HG03039 (cell line): ENCODE measurements around the gene DIAPH1.

Experiments used
- ATAC-seq: cut with Tn5 transposase; IDR thresholded peaks from one replicate; pipeline ENCODE4 v1.9.1; 2021; ENCODE audit warnings: mild to moderate bottlenecking, moderate library complexity; ENCODE audit not compliant: unreplicated experiment

DIAPH1 gene

DNA sequence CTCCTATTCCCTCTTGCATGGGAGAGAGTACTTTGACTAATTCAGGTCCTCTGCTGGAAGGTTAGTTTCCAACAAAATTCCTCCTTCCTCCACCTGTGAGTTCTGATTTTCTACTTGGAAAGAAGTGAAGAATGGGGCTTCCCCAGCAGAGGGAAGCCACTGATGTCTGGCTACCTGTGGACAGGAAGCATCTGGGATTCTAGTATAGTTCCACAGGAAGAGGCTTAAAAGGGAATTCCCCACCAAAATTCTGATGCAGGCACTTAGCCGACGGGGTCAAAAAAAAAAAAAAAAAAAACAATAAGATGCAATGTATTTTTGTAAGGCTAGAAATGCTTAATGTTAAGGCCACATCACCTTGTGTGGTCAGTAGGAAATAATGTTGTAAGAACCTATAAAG is 96.5 kb downstream of the DIAPH1 start:
- no peak for ATAC-seq

- no peak for ATAC-seq
Measured at GRCh38 chr5:141521244-141521781, 97.5 kb downstream of the DIAPH1 start.

- ATAC-seq, result no peak
Measured at GRCh38 chr5:141519605-141520565, 98.9 kb downstream of the DIAPH1 start.

GRCh38 chr5:141518618-141519015 is 100.2 kb downstream of the DIAPH1 start:
- ATAC-seq, result no peak

GRCh38 chr5:141517880-141518617 is 100.8 kb downstream of the DIAPH1 start:
- no peak for ATAC-seq

DNA sequence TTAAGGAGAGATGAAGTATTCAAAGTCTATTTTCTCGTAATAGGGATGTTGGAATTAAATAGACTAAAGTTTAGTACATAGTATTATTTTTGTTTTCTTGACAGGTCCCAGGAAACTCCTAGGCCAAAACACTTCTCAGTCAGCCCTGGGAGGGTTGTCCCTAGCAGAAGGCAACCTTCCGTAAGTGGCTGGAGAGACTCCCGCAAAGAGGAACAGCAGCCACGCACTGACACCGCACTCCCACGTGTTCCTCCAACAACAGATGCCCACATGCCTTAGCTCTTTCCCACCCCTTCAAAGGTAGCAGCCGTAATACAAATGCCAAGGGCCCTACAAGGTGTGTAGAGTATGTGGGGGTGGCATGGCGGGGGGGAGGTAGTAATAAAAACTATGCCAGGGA is 101.5 kb downstream of the DIAPH1 start:
- ATAC-seq, result no peak

DNA sequence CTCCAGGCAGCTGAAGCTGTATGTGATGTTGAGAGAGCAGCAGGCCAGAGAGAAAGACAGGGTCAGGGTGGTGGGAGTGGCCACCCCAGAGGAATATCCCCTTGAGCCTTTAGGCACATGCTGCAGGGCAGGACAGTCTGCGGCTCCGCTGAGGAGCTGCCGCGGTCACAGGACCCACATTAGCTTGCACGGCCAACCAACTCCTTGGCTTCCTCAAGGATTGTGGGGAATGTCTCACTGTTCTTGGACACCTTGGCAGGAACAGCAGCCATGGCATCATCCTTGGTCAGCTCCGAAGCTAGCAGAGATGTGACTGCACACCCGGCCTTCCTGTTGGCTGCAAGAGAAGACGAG is 102.2 kb downstream of the DIAPH1 start:
- no peak for ATAC-seq

DNA sequence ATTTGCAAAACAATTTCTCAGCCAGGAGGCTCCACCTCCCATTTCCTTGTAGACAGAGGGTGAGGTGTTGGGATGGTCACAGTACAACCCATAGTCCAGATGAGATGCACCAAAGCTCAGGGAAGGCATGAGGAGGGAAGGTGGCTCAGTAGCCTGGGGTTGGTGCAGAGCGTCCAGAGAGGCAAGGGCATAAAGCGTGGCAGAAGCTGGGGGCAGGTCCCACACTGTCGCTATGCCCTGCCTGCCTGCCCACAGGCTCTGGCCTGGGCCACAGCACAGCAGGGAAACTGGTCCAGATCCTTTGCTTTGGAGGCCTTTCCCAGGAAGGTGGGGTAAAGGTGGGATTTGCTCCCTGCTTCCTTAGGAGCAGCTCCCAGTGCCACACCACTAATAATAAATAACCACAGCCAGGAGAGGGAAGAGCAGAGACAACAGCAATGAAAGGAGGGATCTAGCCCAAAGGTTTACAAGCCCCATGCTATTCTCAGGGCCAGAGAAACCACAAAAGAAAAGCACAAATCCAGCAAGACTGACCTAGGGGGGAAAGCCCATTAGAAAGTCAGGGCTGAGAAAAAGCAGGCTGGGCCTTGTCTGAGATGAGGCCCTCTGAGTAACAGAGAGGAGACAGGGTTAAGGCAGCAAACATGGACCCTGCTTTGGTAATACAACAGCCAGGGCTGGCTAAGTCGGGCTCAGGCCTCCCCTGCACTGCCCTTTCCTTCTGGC is 102.7 kb downstream of the DIAPH1 start:
- no peak for ATAC-seq

DNA sequence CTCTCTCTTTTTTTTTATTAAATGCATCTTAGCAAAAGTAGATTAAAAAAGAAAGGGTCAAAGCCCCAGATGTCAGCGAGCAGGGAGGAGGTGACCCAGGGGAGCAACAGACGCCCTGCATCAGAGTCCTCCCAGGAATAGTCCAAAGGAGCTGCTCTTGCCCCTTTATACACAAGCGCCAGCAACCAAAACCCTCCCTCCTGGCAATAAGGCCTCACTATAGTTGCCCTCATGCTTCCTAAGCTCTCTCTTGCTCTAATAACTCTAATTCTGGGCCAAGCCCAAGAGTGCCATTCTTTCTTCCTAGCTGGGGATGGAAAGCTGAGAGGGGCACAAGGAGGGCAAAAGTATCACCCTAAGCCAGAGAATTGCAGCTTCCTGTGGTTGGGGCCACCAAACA is 103.7 kb downstream of the DIAPH1 start:
- ATAC-seq, result no peak

DNA sequence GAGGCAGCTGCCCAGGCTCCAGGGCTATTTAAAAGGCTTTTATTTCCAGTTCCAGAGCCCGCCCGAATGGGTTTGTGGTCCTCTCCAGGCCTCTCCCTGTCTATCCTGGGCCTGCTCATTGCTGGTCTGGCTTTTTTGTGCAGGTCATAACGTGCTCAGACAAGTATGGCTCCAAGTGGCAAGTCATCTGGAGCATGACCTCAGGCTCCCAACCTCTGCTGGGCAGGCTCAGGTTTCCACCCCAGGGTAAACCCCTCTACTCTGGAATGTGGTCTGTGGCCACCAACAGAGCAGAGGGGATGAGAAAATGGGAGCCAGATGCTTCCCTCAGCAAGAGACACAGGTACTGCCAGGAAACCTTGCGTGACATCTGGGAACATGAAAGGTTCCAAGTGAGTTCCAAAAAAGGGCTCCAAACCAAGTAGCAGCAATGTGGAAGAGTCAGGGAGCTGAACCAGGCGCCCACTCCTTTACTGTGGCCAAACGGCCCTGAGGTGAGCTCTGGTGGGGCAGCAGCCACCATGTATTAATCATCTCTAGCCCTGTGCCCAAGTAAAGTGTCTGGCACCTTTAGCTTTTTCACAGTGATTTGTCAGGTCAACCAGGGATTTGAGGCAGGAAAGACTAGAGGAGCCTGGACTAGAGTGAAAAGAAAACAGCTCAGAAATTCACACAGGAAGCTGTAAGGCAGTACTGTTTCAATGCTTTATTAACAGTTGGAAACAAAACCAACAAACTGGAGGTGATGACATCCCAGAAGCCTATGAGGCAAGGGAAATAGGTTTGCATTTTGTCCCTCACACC is 104.3 kb downstream of the DIAPH1 start:
- ATAC-seq, result peak; percentile 25

- peak; percentile 24 for ATAC-seq
Measured at GRCh38 chr5:141513627-141514329, 105.0 kb downstream of the DIAPH1 start.

DNA sequence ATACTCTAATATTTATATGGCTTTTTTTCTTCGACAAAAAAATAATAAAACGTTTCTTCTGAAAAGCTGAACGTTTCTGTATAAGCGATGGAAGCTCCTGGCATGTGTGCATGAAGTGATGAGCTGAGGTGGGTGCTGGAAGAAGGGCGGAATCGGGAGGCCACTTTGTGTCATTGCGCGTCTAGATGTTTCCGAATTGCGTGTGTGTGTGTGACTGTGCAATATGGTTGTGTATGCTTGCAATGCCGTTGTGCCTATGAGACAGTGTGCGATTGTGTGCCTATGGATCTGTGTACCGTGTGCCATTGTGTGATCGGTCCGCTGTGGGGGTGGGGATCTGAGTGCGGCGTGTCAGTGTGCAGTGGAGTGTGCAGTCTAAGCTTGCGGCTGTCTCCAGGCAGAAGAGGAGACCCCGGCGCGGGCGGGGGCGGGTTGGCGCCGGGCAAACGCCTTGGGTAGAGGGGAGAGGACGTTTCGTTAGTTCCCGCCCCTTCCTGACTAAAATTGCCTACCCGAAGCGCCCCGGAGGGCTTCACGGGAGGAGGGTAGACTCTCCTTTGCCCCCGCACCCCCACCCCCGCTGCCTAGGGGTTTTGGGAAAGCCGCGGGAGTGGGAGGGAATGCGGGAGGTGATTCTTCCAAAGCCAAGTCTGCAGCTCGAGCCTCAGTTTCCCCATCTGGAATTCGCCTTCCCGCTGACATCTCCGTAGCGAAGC is 105.7 kb downstream of the DIAPH1 start:
- no peak for ATAC-seq

- ATAC-seq, result no peak
Measured at GRCh38 chr5:141512390-141512910, 106.3 kb downstream of the DIAPH1 start.

DNA sequence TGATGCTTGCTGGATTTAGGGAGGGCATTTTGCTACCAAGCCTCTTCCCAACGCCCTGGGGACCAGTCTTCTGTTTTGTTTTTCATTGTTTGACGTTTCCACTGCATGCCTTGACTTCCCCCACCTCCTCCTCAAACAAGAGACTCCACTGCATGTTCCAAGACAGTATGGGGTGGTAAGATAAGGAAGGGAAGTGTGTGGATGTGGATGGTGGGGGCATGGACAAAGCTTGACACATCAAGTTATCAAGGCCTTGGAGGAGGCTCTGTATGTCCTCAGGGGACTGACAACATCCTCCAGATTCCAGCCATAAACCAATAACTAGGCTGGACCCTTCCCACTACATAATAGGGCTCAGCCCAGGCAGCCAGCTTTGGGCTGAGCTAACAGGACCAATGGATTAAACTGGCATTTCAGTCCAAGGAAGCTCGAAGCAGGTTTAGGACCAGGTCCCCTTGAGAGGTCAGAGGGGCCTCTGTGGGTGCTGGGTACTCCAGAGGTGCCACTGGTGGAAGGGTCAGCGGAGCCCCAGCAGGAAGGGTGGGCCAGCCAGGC is 107.0 kb downstream of the DIAPH1 start:
- ATAC-seq, result no peak

- ATAC-seq, result peak; percentile 30
Measured at GRCh38 chr5:141510850-141511601, 107.8 kb downstream of the DIAPH1 start.

DNA sequence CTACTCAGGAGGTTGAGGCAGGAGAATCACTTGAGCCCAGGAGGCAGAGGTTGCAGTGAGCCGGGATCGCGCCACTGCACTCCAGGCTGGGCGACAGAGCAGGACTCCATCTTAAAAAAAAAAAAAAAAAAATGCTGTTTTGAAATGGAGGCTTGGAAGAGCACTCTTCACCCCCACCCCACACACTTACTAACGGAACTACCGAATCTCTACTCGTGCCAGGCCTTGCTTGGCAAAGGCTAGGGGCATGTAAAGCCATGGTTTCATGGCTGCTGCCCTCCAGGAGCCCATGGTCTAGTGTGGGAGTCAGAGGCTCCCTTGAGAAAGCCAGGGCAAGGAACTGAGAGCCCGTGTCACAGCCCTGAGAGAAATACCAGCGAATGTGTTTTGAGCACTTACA is 108.6 kb downstream of the DIAPH1 start:
- no peak for ATAC-seq

- no peak for ATAC-seq
Measured at GRCh38 chr5:141508798-141509611, 109.8 kb downstream of the DIAPH1 start.
